HFFc6 (cell line): Measurements from ENCODE around the gene DDX41. TPM values are rescaled to one million over a fixed set of nuclear protein-coding genes. Genes with fewer than 3 reads are reported as not detected.

Source experiments
- DNase-seq: peaks from one replicate; pipeline ENCODE4 v3.0.0-alpha.2; 2018
- H3K27ac Mint-ChIP-seq: 2 replicates; pipeline ENCODE4 v1.8.0; 2020; ENCODE audit warnings: mild to moderate bottlenecking, mixed read lengths
- H3K27me3 Mint-ChIP-seq: 2 replicates; pipeline ENCODE4 v1.8.0; 2021; ENCODE audit warnings: mild to moderate bottlenecking, moderate library complexity, mixed read lengths; ENCODE audit not compliant: insufficient read depth
- H3K36me3 Mint-ChIP-seq: 2 replicates; pipeline ENCODE4 v1.8.0; 2021; ENCODE audit warnings: low read depth, mixed read lengths
- H3K4me1 Mint-ChIP-seq: 2 replicates; pipeline ENCODE4 v1.8.0; 2020; ENCODE audit warnings: low read depth, mixed read lengths
- H3K4me3 Mint-ChIP-seq: 2 replicates; pipeline ENCODE4 v1.8.0; 2020; ENCODE audit warnings: mild to moderate bottlenecking, moderate library complexity, mixed read lengths
- H3K9me3 Mint-ChIP-seq: 2 replicates; pipeline ENCODE4 v1.8.0; 2020; ENCODE audit warnings: mild to moderate bottlenecking, mixed read lengths
- total RNA-seq, 6 experiments: library from RNA; stranded (reverse); fragmentation: NEBNext Ultra II Directional; extraction: Animal tissue kit (Norgen Biotek cat#: 25700); gene quantifications; 2 replicates in 1 of 6; 3 replicates in 5 of 6; pipeline ENCODE4 v1.2.3, GENCODE V29; 2021
- TF ChIP-seq, protein P1 (sequence below): fragments of 200-600 bp; sonication (generic); IDR thresholded peaks from 2 replicates; pipeline ENCODE4 v1.5.0; 2021; ENCODE audit warnings: antibody characterized with exemption, mild to moderate bottlenecking

Gene DDX41
- total RNA-seq, 6 experiments from 2014 or later: 83.8 to 105 (median 98.5) TPM

- Mint-ChIP-seq H3K36me3 (peaks cover 28% of the 10 kb centered on the region), H3K27me3 (peaks cover 3% of the 10 kb centered on the region), H3K4me1 (peaks cover 41% of the 10 kb centered on the region), H3K4me3 (peak overlapping the region; percentile 66), H3K27ac (peak overlapping the region; percentile 86), H3K9me3 (no peaks in the 10 kb centered on the region)
- TF ChIP-seq, protein P1, sequence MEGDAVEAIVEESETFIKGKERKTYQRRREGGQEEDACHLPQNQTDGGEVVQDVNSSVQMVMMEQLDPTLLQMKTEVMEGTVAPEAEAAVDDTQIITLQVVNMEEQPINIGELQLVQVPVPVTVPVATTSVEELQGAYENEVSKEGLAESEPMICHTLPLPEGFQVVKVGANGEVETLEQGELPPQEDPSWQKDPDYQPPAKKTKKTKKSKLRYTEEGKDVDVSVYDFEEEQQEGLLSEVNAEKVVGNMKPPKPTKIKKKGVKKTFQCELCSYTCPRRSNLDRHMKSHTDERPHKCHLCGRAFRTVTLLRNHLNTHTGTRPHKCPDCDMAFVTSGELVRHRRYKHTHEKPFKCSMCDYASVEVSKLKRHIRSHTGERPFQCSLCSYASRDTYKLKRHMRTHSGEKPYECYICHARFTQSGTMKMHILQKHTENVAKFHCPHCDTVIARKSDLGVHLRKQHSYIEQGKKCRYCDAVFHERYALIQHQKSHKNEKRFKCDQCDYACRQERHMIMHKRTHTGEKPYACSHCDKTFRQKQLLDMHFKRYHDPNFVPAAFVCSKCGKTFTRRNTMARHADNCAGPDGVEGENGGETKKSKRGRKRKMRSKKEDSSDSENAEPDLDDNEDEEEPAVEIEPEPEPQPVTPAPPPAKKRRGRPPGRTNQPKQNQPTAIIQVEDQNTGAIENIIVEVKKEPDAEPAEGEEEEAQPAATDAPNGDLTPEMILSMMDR: no peak
- no peak for DNase-seq
These were observed 24.6 kb downstream of the DDX41 start for GRCh38 chr5:177491983-177492746.

- Mint-ChIP-seq H3K36me3 (peaks cover 31% of the 10 kb centered on the region), H3K4me3 (no peak overlapping the region), H3K9me3 (no peaks in the 10 kb centered on the region), H3K4me1 (peaks cover 44% of the 10 kb centered on the region), H3K27me3 (peaks cover 3% of the 10 kb centered on the region), H3K27ac (peak overlapping the region; percentile 68)
- TF ChIP-seq, protein P1: peak; percentile 100
- DNase-seq: peak; percentile 36
These were observed 25.3 kb downstream of the DDX41 start for GRCh38 chr5:177491429-177491945.

DNA sequence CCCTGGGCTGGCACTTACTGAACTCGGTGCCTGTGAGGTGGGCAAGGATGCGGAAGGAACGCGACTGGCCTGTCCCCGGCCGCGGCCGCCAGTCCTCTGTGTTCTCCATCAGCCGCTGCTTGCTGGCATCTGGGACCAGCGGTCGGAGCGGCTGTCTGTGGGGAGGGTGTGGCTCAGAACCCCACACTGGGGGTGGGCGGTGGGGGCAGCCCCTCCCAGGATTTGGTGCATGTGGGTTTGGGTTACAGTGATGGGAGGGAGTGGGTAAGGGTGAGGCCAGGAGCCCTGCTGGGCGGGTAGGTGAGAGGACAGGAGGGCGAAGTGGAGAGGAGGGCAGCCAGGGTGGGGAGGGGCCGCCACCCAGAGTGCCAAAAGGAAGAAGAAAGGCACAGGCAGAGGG lies 25.8 kb downstream of the DDX41 start:
- Mint-ChIP-seq H3K27ac (peak overlapping the region; percentile 68), H3K36me3 (peaks cover 27% of the 10 kb centered on the region), H3K27me3 (peaks cover 3% of the 10 kb centered on the region), H3K4me3 (no peak overlapping the region), H3K9me3 (no peaks in the 10 kb centered on the region), H3K4me1 (peaks cover 40% of the 10 kb centered on the region)
- TF ChIP-seq, protein P1: no peak
- no peak for DNase-seq

- H3K36me3 Mint-ChIP-seq: peaks cover 27% of the 10 kb centered on the region
- TF ChIP-seq, protein P1: no peak
- DNase-seq: no peak
- H3K4me1 Mint-ChIP-seq: peaks cover 38% of the 10 kb centered on the region
- peaks cover 6% of the 10 kb centered on the region for H3K27me3 Mint-ChIP-seq
- H3K4me3 Mint-ChIP-seq: peak overlapping the region; percentile 15; the same call in 1 of the 2 replicates
- H3K27ac Mint-ChIP-seq: peak overlapping the region; percentile 33
- no peaks in the 10 kb centered on the region for H3K9me3 Mint-ChIP-seq
These were observed 26.3 kb downstream of the DDX41 start for GRCh38 chr5:177490311-177490991.

GRCh38 chr5:177489119-177489716 lies 27.5 kb downstream of the DDX41 start:
- H3K27ac Mint-ChIP-seq: no peak overlapping the region; the same call in 1 of the 2 replicates
- TF ChIP-seq, protein P1: peak; percentile 42; the same call in 1 of the 2 replicates
- H3K27me3 Mint-ChIP-seq: peaks cover 17% of the 10 kb centered on the region
- no peaks in the 10 kb centered on the region; the same call in 1 of the 2 replicates for H3K9me3 Mint-ChIP-seq
- H3K36me3 Mint-ChIP-seq: peaks cover 39% of the 10 kb centered on the region
- H3K4me1 Mint-ChIP-seq: peaks cover 39% of the 10 kb centered on the region
- no peak overlapping the region; the same call in 1 of the 2 replicates for H3K4me3 Mint-ChIP-seq
- no peak for DNase-seq
